H1 (cell line): ENCODE results near the gene ATF7. TPM values are rescaled to one million over a fixed set of nuclear protein-coding genes. Genes with fewer than 3 reads are reported as not detected.

ENCODE experiments used
- CTCF ChIA-PET: fragments of 300-600 bp; sonication (Branson Sonifier 250); formaldehyde crosslinking; loops from one replicate; lab custom pipeline; 2021; ENCODE audit not compliant: partially characterized antibody; lab: Charles Lee
- POLR2A ChIA-PET: fragments of 300-600 bp; sonication (Branson Sonifier 250); formaldehyde crosslinking; loops from one replicate; lab custom pipeline; 2021; ENCODE audit warnings: inconsistent platforms; ENCODE audit not compliant: partially characterized antibody; lab: Charles Lee
- DNase-seq, 2 experiments: peaks; one replicate each; pipeline versions ENCODE4 v3.0.0 to v3.0.0-alpha.2; 2010 to 2022; ENCODE audit warnings: low spot score in 2 of 2, low read depth in 1 of 2, mixed read lengths in 1 of 2
- FAIRE-seq: peaks from 2 replicates; lab custom pipeline; 2011; peaks lifted over from hg19 to GRCh38; lab: Jason Lieb, UNC
- H2AFZ ChIP-seq: 2 replicates; pipeline ENCODE4 v1.8.1; 2012; ENCODE audit warnings: low read length, inconsistent platforms
- H2AK5ac ChIP-seq: 2 replicates; pipeline ENCODE4 v1.6.1; 2013; ENCODE audit warnings: low read depth, low read length
- H2BK120ac ChIP-seq: replicated peaks from 2 replicates; pipeline ENCODE3; 2013; ENCODE audit warnings: low read depth, low read length, inconsistent platforms
- H2BK12ac ChIP-seq: 2 replicates; pipeline ENCODE4 v1.6.1; 2013; ENCODE audit warnings: low read depth, low read length
- H2BK15ac ChIP-seq: 2 replicates; pipeline ENCODE4 v1.6.1; 2013; ENCODE audit warnings: low read length
- H2BK20ac ChIP-seq: 2 replicates; pipeline ENCODE4 v1.6.1; 2013; ENCODE audit warnings: low read length
- H2BK5ac ChIP-seq: 2 replicates; pipeline ENCODE4 v1.6.1; 2013; ENCODE audit warnings: low read depth, low read length
- H3K14ac ChIP-seq: 2 replicates; pipeline ENCODE4 v1.6.1; 2013; ENCODE audit warnings: inconsistent platforms; ENCODE audit not compliant: insufficient read length
- H3K18ac ChIP-seq: 2 replicates; pipeline ENCODE4 v1.6.1; 2013; ENCODE audit warnings: low read length; ENCODE audit errors: extremely low read depth
- H3K23ac ChIP-seq: 2 replicates; pipeline ENCODE4 v1.6.1; 2013; ENCODE audit warnings: inconsistent platforms; ENCODE audit not compliant: insufficient read length
- H3K23me2 ChIP-seq: 2 replicates; pipeline ENCODE4 v1.6.1; 2013; ENCODE audit warnings: low read depth, low read length
- H3K27ac ChIP-seq: 2 replicates; pipeline ENCODE4 v1.6.1; 2011; ENCODE audit warnings: low read depth, low read length, inconsistent platforms
- H3K27me3 ChIP-seq, 4 experiments: replicated peaks in 1 of 4; 1 replicate in 1 of 4; 2 replicates in 3 of 4; pipeline versions ENCODE4 v1.6.1 to v1.8.1; 2011 to 2013; ENCODE audit warnings: low read length in 3 of 4, mild to moderate bottlenecking in 3 of 4, inconsistent platforms in 2 of 4, mixed read lengths in 2 of 4, moderate library complexity in 1 of 4; ENCODE audit not compliant: control insufficient read depth in 3 of 4, insufficient read depth in 3 of 4; ENCODE audit errors: extremely low read depth in 1 of 4
- H3K36me3 ChIP-seq, 4 experiments: 2 replicates each; pipeline versions ENCODE4 v1.6.1 to v1.8.1; 2011 to 2013; ENCODE audit warnings: mild to moderate bottlenecking in 4 of 4, low read length in 3 of 4, moderate library complexity in 2 of 4, control low read depth in 1 of 4, inconsistent platforms in 1 of 4; ENCODE audit not compliant: insufficient read depth in 4 of 4, control insufficient read depth in 2 of 4
- H3K4ac ChIP-seq: replicated peaks from 2 replicates; pipeline ENCODE3; 2013; ENCODE audit warnings: low read length, low read depth, mixed read lengths, inconsistent platforms; ENCODE audit not compliant: insufficient read length
- H3K4me1 ChIP-seq, 4 experiments: replicated peaks in 1 of 4; 1 replicate in 1 of 4; 2 replicates in 3 of 4; pipeline versions ENCODE4 v1.6.1 to v1.8.1; 2011 to 2013; ENCODE audit warnings: low read length in 3 of 4, inconsistent platforms in 2 of 4, mixed read lengths in 1 of 4; ENCODE audit not compliant: insufficient read depth in 4 of 4, control insufficient read depth in 3 of 4
- H3K4me2 ChIP-seq, 2 experiments: 2 replicates each; pipeline versions ENCODE4 v1.6.1 to v1.8.1; 2011 to 2013; ENCODE audit warnings: low read depth in 2 of 2, low read length in 2 of 2, control low read depth in 1 of 2, inconsistent platforms in 1 of 2, mild to moderate bottlenecking in 1 of 2; ENCODE audit not compliant: insufficient read depth in 1 of 2
- H3K4me3 ChIP-seq, 4 experiments: fragments of 200-600, 300-600 bp in 1 of 4; sonication (generic), shearing (Covaris generic), sonication (Bioruptor Twin) in 1 of 4; 2 replicates each; pipeline versions ENCODE4 v1.5.1 to v1.8.1; 2011 to 2016; ENCODE audit warnings: low read length in 4 of 4, low read depth in 3 of 4, control low read depth in 2 of 4, inconsistent platforms in 2 of 4, mild to moderate bottlenecking in 2 of 4, mixed read lengths in 1 of 4, moderate library complexity in 1 of 4; ENCODE audit not compliant: insufficient read depth in 2 of 4; ENCODE audit errors: extremely low read depth in 1 of 4
- H3K56ac ChIP-seq: replicated peaks from 2 replicates; pipeline ENCODE3; 2013; ENCODE audit warnings: low read depth, mild to moderate bottlenecking, mixed read lengths, low read length, inconsistent platforms; ENCODE audit not compliant: insufficient read length
- H3K79me1 ChIP-seq: 2 replicates; pipeline ENCODE4 v1.6.1; 2013; ENCODE audit warnings: low read depth, low read length, control low read depth
- H3K79me2 ChIP-seq, 2 experiments: 2 replicates each; pipeline versions ENCODE4 v1.6.1 to v1.8.1; 2012 to 2013; ENCODE audit warnings: low read length in 2 of 2, mild to moderate bottlenecking in 2 of 2, inconsistent platforms in 1 of 2; ENCODE audit not compliant: insufficient read depth in 2 of 2, control insufficient read depth in 1 of 2
- H3K9ac ChIP-seq, 4 experiments: replicated peaks in 1 of 4; 1 replicate in 1 of 4; 2 replicates in 3 of 4; pipeline versions ENCODE4 v1.6.1 to v1.8.1; 2011 to 2013; ENCODE audit warnings: low read depth in 3 of 4, low read length in 3 of 4, control low read depth in 2 of 4, mild to moderate bottlenecking in 2 of 4, moderate library complexity in 2 of 4, inconsistent platforms in 1 of 4; ENCODE audit errors: extremely low read depth in 1 of 4
- H3K9me3 ChIP-seq, 2 experiments: 2 replicates each; pipeline versions ENCODE4 v1.6.1 to v1.8.1; 2012 to 2013; ENCODE audit warnings: mild to moderate bottlenecking in 2 of 2, moderate library complexity in 2 of 2, control low read depth in 1 of 2, inconsistent platforms in 1 of 2, low read depth in 1 of 2, low read length in 1 of 2, mixed read lengths in 1 of 2; ENCODE audit not compliant: insufficient read depth in 2 of 2
- H4K20me1 ChIP-seq, 2 experiments: replicated peaks in 1 of 2; 2 replicates each; pipeline versions ENCODE3 to v1.8.1; 2011 to 2013; ENCODE audit warnings: inconsistent platforms in 2 of 2, low read length in 2 of 2, mild to moderate bottlenecking in 1 of 2; ENCODE audit not compliant: insufficient read depth in 2 of 2, control insufficient read depth in 1 of 2
- H4K5ac ChIP-seq: 2 replicates; pipeline ENCODE4 v1.6.1; 2013; ENCODE audit warnings: low read length, low read depth, mixed read lengths, inconsistent platforms; ENCODE audit not compliant: insufficient read length
- H4K8ac ChIP-seq: 2 replicates; pipeline ENCODE4 v1.8.0; 2013; ENCODE audit warnings: mild to moderate bottlenecking, moderate library complexity, low read length, inconsistent platforms; ENCODE audit not compliant: insufficient read depth; ENCODE audit errors: extremely low read depth
- H4K91ac ChIP-seq: replicated peaks from 2 replicates; pipeline ENCODE3; 2013; ENCODE audit warnings: low read length, mixed read lengths, inconsistent platforms; ENCODE audit not compliant: insufficient read length
- BRCA1 ChIP-seq: IDR thresholded peaks from 2 replicates; pipeline ENCODE4 v1.6.1; 2012; ENCODE audit warnings: low read depth, low read length, improper control_type of control experiment
- POLR2AphosphoS5 ChIP-seq: IDR thresholded peaks from 2 replicates; pipeline ENCODE4 v1.6.1; 2011; ENCODE audit warnings: low read depth, low read length
- SP2 ChIP-seq: IDR thresholded peaks from 2 replicates; pipeline ENCODE4 v1.6.1; 2012; ENCODE audit warnings: mild to moderate bottlenecking, low read length, inconsistent platforms
- SP4 ChIP-seq: IDR thresholded peaks from 2 replicates; pipeline ENCODE4 v1.6.1; 2012; ENCODE audit warnings: low read length, inconsistent platforms
- TEAD4 ChIP-seq: IDR thresholded peaks from 2 replicates; pipeline ENCODE4 v1.6.1; 2012; ENCODE audit warnings: low read depth, low read length, inconsistent platforms, mixed read lengths
- WGBS, 2 experiments: shearing (Covaris generic) in 1 of 2; methylation state at CpG; one replicate each; pipeline versions ENCODE4 v1.1.6 to v1.1.7; 2013 to 2015; ENCODE audit warnings: low lambda C conversion rate in 2 of 2, mixed read lengths in 2 of 2, inconsistent platforms in 1 of 2, low coverage in 1 of 2, missing lambda C conversion rate in 1 of 2; ENCODE audit not compliant: insufficient replicate concordance in 2 of 2, insufficient coverage in 1 of 2, insufficient read length in 1 of 2; ENCODE audit errors: extremely low coverage in 1 of 2, missing lambda C conversion rate in 1 of 2; 5-methylcytosine and 5-hydroxymethylcytosine counted together
- polyA plus RNA-seq, 7 experiments: library from polyadenylated mRNA; depleted of rRNA in 3 of 7; stranded (reverse) in 5 of 7; unstranded in 2 of 7; fragments of >200 nt in 5 of 7; fragments of 200-250 nt in 2 of 7; gene quantifications; 1 replicate in 5 of 7; 2 replicates in 1 of 7; 4 replicates in 1 of 7; pipeline versions ENCODE4 v1.2.1 to v1.2.3, GENCODE V29; 2011 to 2013; ENCODE audit warnings: missing spikeins in 2 of 7, mixed read lengths in 2 of 7
- total RNA-seq: library from RNA; stranded (reverse); fragmentation: NEBNext Ultra II Directional; extraction: Animal tissue kit (Norgen Biotek cat#: 25700); gene quantifications from 2 replicates; pipeline ENCODE4 v1.2.1, GENCODE V29; 2021

ATF7 gene
- total and polyA plus RNA-seq, 2 of the 8 experiments (the other 6 are each of a cell fraction or from before 2014, with no cell fraction given): 10.1 to 16.6 TPM

DNA sequence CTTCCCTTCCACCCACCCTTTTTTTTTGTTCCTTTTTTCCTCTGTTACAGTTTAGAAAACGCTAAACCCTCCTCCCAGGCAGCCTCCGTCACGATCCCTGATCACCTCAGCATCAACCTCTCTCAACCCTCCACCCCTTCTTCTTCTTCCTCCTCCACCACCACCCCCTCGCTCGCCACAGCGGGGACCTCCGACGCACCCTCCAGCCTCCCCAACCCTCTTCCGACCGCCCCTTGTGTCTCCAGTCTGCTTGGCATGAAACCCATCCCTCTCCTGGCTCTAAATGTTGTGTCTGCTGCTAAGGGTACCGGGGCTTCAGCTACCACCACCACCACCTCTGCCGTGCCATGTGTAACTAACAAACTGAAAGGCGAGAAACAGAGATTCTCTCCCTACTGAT is 151.4 kb downstream of the ATF7 start:
- DNase-seq: no peak
- no peaks in the 10 kb centered on the region for H3K9me3 ChIP-seq
- no peak overlapping the region for H2BK20ac ChIP-seq
- H3K4me2 ChIP-seq: no peak overlapping the region
- H3K36me3 ChIP-seq: peaks cover 53 to 98% (median 84%) of the 10 kb centered on the region in 4 experiments
- no peak overlapping the region for H3K4me3 ChIP-seq
- no peak overlapping the region for H3K18ac ChIP-seq
- H3K4ac ChIP-seq: no peak overlapping the region
- H2AK5ac ChIP-seq: no peak overlapping the region
- no peak overlapping the region for H3K14ac ChIP-seq
- H3K79me1 ChIP-seq: no peaks in the 10 kb centered on the region; the same call in none of the 2 replicates
- H3K9ac ChIP-seq: no peak overlapping the region
- H3K23ac ChIP-seq: no peak overlapping the region
- peaks cover 0 to 7% (median 1%) of the 10 kb centered on the region in 4 experiments; a peak in 3 of 7 replicates for H3K4me1 ChIP-seq
- CTCF ChIA-PET: interaction anchor here (1.0 to 5.3 kb wide), 10 partner anchors 8 to 271 kb away, joined by 3 to 57 read pairs (median 14); partner anchors contain the start of genes AAAS and MAP3K12
- no peak overlapping the region for H2BK12ac ChIP-seq
- no peak overlapping the region for H3K56ac ChIP-seq
- no peak overlapping the region for H3K27ac ChIP-seq
- no peak overlapping the region for H2BK5ac ChIP-seq
- H3K23me2 ChIP-seq: no peaks in the 10 kb centered on the region
- WGBS, 2 experiments: 95% methylated on average over 11 of the region's 13 CpGs; no CpG with 5 or more reads in 1 of the 2 experiments
- POLR2A ChIA-PET: interaction anchor here (0.6 to 67.0 kb wide), 8 partner anchors 7 to 186 kb away, joined by 3 to 3397 read pairs (median 4); partner anchors contain the start of genes AAAS, MAP3K12, NPFF and PCBP2
- H2BK15ac ChIP-seq: no peak overlapping the region
- no peak overlapping the region for H4K5ac ChIP-seq
- FAIRE-seq: no peak
- TF ChIP-seq TEAD4 (no peak), POLR2AphosphoS5 (0 out of 2 replicates have a peak, but pooled peaks have one; percentile 29), SP2 (no peak), SP4 (no peak), BRCA1 (no peak)
- no peak overlapping the region for H2BK120ac ChIP-seq
- peaks cover 0 to 45% of the 10 kb centered on the region in 2 experiments; a peak in 2 of 4 replicates for H3K79me2 ChIP-seq
- H4K91ac ChIP-seq: no peak overlapping the region
- H3K27me3 ChIP-seq: no peaks in the 10 kb centered on the region
- no peak overlapping the region for H2AFZ ChIP-seq
- peaks cover 21 to 31% of the 10 kb centered on the region in 2 experiments for H4K20me1 ChIP-seq
- H4K8ac ChIP-seq: no peak overlapping the region; the same call in 1 of the 2 replicates
